GM19023 (cell line): ENCODE measurements around the gene ARMC8.
"Not testable (repeated sequence)": the region's sequence is repeated elsewhere in the genome, so short reads cannot be mapped to it uniquely, and the experiment has no call there.

ENCODE experiments used
- ATAC-seq: cut with Tn5 transposase; IDR thresholded peaks from one replicate; pipeline ENCODE4 v1.9.1; 2021; ENCODE audit warnings: mild to moderate bottlenecking, moderate library complexity; ENCODE audit not compliant: unreplicated experiment

Gene ARMC8

DNA sequence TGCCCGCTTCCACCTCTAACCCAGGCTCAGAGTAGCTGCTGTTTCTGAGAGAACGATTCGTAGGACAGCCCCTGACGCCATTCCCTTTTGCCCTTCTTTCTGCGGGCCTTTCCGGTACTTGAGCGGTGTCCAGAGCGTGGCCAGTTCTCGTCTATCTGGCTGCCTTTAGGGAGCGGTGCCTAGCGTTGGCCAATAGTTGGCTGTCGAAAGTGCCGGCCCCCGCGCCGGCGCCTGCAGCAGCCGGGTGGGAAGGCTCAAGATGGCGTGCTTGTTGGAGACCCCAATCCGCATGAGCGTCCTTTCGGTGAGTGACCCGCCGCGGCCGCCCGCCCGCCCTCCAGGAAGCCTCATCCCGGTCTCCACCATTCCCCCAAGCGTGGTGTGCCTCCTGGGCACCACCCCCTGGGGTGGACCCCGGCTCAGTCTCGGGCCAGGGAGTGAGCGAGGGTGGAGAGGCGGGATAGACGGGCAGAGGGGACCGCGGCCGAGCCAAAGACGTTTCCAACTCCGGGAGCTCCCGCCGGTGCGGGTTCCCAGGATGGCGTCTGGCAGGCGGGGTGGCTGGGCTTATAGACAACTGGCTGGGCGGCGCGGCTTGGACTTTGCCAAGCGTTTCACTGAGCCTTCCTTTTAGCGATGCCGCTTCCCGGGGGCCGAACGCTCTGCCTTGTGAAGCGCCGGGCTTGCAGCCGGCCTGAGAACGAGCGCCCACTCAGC lies at the start of gene ARMC8:
Gene ARMC8 (plus strand): TSS at position 6 of the 717 bp plus-strand sequence. CDS start 254 bp downstream, at position 260.
- ATAC-seq: peak; percentile 70

DNA sequence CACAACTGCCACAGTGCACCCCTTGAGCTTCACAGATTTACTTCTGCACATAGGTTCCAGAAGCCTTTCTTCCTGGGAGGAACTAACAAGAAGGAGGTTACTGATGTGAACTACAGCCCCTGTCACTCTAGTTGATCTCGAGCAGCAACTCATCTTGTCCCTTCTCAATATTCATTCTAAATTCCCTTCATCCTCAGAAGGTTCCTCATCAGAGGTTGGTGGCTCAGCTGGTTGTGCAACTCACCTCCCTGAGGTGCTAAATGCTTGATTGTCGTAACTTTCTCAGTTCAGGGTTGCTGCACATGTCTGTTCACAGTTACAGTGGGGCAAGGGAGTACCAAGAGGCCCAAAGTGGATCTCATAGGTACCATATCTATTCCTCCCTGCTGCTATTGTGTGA lies 49.2 kb upstream of the ARMC8 start:
- ATAC-seq: no peak

GRCh38 chr3:138139691-138140090 lies 47.4 kb upstream of the ARMC8 start:
- ATAC-seq: no peak

- ATAC-seq: no peak
Measured at GRCh38 chr3:138140940-138141339, 46.2 kb upstream of the ARMC8 start.

GRCh38 chr3:138142181-138142580 lies 44.9 kb upstream of the ARMC8 start:
- not testable (repeated sequence) for ATAC-seq

DNA sequence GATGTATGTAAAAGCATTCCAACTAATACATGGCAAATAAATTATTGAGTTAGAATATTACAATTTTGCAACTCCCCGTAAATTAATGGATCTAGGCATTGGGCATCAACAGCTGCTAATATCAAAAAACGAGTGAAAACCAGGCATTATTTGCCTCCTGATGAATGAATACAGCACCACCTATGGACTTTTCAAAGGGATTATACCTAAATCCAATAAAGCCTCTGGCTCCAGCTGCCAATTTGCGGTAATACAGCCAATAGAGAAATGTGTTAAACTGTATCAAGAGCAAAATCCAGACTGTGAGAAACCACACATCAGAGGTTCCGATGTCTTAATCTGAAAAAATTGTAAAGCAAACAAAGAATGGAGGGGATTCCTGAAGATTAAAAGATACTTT lies 38.6 kb upstream of the ARMC8 start:
- ATAC-seq: no peak

DNA sequence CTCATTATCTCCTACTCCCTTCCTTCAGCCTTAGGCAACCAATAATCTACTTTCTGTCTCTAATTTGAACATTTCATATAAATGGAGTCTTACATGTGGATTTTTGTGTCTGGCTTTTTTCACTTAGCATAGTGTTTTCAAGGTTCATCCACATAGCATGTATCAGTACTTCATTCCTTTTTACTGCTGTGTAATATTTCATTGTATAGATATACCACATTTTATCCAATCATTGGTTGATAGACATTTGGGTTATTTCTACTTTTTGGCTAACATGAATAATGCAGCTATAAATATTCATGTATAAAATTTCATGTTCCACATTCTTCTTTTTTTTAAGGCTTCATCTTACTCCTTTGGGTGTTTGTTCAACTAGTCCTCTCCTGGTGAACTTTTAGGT lies 32.6 kb upstream of the ARMC8 start:
- ATAC-seq: no peak

GRCh38 chr3:138157743-138158142 lies 29.4 kb upstream of the ARMC8 start:
- ATAC-seq: no peak

DNA sequence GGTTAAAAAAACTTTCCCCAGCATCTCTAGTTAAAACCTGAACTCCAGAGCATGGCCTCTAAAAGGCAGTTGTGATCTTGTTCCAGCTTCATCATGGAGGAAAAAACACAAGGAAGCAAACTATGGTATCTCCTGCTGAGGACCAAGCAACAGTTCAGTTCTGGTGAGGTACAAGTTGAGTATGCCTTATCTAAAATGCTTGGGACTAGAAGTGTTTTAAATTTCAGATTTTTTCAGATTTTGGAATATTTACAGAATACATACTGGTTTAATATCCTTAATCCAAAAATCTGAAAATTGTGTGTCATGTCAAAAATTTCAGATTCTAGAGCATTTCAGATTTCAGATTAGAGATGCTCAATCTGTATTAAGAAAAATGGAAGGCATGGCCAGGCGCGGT lies 22.0 kb upstream of the ARMC8 start:
- no peak for ATAC-seq

DNA sequence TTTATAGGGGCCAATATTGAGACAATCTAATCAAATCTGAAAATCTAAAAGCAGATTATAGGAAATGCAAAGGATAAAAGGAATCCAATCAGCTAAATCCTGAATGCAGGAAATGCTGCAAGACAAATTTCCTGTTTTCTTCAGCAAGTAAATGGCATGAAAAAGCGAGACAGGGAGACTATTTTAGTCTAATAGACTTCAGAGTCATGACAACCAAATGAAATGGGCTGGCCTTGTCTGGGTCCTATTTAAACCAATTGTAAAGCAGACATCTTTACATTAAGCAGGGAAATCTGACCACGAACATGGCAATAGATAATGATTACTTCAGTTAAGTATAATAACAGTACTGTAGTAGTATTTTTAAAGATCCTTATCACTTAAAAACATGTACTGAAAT lies 14.5 kb upstream of the ARMC8 start:
- no peak for ATAC-seq

DNA sequence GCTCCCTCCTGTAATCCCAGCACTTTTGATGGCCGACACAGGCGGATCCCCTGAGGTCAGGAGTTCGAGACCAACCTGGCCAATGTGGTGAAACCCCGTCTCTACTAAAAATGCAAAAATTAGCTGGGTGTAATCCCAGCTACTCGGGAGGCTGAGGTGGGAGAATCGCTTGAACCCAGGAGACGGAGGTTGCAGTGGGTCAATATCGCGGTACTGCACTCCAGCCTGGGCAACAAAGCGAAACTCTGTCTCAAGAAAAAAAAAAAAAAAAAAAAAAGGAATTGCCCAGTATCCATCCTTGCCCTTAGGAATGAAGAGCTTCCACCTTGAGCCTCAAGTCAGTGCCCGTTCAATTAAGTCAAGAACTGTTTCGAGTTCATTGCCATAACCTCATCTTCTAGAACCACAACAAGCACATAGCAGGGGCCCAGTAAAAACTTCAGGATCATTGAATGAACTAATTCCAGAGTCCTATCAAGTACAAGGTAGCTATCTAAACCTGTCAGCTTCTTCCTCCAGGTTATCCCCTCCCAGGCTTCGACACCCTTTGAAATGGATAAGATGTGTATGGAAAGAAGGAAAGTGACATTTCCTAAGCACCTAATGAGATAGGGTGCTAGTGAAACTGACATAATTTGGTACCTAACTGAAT lies 13.2 kb upstream of the ARMC8 start:
- ATAC-seq: no peak

GRCh38 chr3:138174421-138175131 lies 12.5 kb upstream of the ARMC8 start, which contains the start of gene DBR1:
TSS of gene DBR1 (minus strand) at chr3:138174921. CDS start at chr3:138174795, 126 bp downstream.
- ATAC-seq: peak; percentile 91

GRCh38 chr3:138180375-138181029 lies 6.6 kb upstream of the ARMC8 start:
- ATAC-seq: no peak

- ATAC-seq: no peak
Measured at GRCh38 chr3:138184994-138185393, 2.1 kb upstream of the ARMC8 start.

DNA sequence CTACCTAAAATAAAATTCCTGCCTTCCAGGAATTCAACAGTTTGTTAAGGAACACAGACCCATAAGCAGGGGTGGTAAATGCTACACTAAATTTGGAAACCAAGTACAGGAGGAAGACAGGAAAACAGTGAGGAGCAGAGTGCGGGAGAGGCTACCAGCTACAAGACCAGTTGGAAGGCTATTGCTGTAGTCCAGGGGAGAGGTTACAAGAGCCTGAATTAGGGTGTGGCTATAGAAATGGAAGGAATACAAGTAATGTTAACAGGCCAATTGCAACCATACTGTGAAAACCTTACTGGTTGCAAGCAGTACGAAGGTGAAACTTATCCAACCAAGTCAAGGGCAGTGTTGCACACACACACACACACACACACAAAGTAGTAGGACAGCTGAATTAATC lies 880 bp upstream of the ARMC8 start:
- no peak for ATAC-seq

- peak; percentile 95 for ATAC-seq
Measured at GRCh38 chr3:138186803-138187295, 252 bp upstream of the ARMC8 start.

DNA sequence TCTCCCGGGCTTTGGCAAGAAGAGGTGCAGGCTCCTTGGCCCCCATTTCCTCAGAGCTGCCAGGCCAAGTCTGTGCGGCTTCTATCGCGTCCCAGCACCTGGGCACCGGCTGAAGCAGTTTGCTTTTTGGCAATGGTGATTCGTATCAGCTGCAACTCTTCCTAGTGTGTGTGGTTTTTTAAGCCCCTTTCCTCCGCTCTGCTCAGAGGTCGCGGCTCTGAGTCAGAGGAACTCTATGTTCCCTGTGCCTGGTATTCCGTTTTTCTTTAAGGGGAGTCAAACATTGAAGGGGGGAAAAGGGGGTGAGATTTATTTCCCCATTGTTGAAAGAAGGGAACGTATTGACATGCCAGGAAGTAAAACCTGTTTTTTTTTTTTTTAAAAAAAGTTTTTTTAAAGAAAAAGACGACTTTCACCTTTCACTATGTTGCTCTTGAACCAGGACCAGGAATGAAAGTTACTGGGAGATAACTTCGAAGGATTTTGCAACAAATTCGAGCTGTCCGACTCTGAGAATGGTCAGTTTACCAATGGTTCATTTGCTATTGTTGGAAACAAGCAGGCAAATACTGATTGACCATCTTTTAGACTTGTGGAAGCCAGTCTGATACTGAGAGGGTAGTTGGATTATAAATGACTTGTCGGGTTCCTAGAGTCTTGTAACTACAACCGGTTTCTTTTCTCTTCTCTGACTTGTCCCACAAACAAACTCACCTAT lies 1.1 kb downstream of the ARMC8 start:
- ATAC-seq: no peak

GRCh38 chr3:138195481-138195880 lies 8.4 kb downstream of the ARMC8 start:
- ATAC-seq: no peak

DNA sequence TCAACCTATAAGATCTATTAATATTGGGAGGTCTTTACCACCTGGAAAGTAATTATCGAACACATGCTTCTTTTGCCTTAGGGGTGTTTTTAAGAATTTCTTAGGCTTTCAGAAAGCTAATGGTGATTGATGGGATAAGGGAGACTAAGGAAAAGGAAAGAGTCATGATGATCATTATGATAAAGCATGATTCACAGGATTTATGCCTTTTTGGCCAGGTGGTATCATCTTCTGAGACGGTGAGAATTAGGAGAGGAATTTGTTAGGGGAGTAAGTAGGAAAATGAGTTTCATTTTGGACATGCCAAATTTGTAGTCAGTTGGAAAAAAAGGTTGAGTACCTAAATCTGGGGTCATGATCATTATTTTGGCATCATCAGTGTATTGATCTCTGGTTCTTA lies 8.9 kb downstream of the ARMC8 start:
- no peak for ATAC-seq

GRCh38 chr3:138197058-138197457 lies 10.0 kb downstream of the ARMC8 start:
- no peak for ATAC-seq

DNA sequence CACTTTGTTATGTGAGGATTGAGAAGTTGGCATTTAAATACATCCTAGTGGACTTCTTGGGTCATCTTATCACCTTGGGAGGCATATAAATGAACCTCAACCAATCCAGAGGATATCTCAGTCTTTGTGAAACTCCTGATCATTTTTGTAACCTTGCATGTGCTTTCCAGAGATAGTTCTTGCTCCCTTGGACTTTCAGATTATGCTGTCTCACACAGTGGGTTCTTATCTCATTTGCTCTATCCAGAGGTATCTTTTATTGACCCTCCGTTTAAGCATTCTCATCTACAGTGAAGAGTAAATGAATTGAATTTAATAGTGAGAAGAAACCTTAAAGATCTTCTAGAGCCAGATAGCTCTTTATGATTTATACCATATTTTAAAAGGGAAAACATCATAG lies 10.4 kb downstream of the ARMC8 start:
- no peak for ATAC-seq
